Brain microvascular endothelial cell (primary cell): ENCODE measurements around the gene KLHDC10.

Experiments used
- DNase-seq: peaks from one replicate; pipeline ENCODE4 v3.0.0-alpha.2; 2020
- H3K27ac ChIP-seq: fragments of 250-450 bp; sonication (Bioruptor Pico); 2 replicates; pipeline ENCODE4 v1.5.1; 2020; ENCODE audit warnings: mild to moderate bottlenecking, moderate library complexity
- H3K27me3 ChIP-seq: fragments of 250-450 bp; sonication (Bioruptor Pico); replicated peaks from 2 replicates; pipeline ENCODE4 v1.5.1; 2020; ENCODE audit warnings: mild to moderate bottlenecking
- H3K36me3 ChIP-seq: fragments of 250-450 bp; sonication (Bioruptor Pico); replicated peaks from 2 replicates; pipeline ENCODE4 v1.5.1; 2020; ENCODE audit warnings: mild to moderate bottlenecking
- H3K4me3 ChIP-seq: 2 replicates; pipeline ENCODE4 v1.5.1; 2011; ENCODE audit warnings: low read depth, mild to moderate bottlenecking, control low read depth, low read length, moderate library complexity
- CTCF ChIP-seq: IDR thresholded peaks from 2 replicates; pipeline ENCODE4 v1.5.1; 2011; ENCODE audit warnings: low read depth, mild to moderate bottlenecking, moderate library complexity, low read length, control low read depth, inconsistent platforms; ENCODE audit errors: missing control alignments
- in situ Hi-C: cut with HindIII; loops from 2 replicates; pipeline ENCODE4 v1.10.0; 2017; ENCODE audit warnings: low sequenced_read_pairs, low pct_ligation_motif_present

The KLHDC10 gene

DNA sequence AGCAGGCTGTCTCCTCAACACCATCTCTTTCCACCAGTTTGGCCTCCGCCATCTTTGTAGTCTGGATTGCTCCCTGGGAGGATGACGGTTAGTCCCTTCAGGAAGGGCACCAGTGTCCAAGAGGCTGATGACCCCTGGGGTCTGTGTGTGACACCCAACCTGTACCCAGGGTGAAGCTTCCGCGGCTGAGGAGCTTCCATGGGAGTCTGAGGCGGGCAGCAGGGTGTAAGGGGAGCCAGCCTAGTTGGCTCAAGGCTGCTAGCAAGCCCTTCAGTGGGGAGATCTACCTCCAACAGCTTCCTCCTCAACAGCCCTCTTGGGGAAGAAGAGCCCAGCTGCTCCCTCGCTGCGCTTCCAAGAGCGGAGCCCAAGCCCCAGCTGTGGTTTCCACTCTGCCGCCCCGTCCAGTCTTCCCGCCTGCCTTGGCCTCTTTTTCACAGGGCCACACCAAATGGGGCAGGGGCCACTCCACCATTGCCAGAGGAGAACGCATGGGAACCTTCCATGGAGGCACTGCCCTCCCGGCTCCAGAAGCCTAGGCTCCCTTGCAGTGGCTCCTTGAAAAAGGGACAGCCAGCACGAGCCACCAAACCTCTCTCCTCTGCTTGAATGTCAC lies 77.5 kb downstream of the KLHDC10 start:
- H3K36me3 ChIP-seq, result no peaks in the 10 kb centered on the region
- no peak for DNase-seq
- in situ Hi-C loops, result no loop called here
- no peak for TF ChIP-seq CTCF
- H3K27ac ChIP-seq, result no peak overlapping the region
- H3K4me3 ChIP-seq, result no peak overlapping the region
- no peaks in the 10 kb centered on the region for H3K27me3 ChIP-seq

DNA sequence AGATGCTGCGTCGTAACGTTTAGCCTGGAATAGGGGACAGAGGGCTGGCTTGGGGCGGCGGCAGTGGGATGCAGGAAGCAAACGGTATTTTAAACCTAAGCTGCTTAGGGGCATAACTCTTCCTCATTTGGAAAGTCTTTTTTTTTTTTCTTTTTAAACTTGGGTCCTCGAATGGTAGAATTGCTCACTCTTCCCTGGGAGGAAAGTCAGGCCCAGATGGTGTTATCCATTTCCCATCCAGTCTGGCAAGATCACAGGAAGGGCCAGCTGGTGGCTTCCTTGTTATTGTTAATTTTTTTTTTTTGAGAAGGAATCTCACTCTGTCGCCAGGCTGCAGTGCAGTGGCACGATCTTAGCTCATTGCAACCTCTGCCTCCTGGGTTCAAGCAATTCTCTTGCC lies 78.2 kb downstream of the KLHDC10 start:
- no peaks in the 10 kb centered on the region for H3K27me3 ChIP-seq
- no peak overlapping the region for H3K4me3 ChIP-seq
- no peaks in the 10 kb centered on the region for H3K36me3 ChIP-seq
- in situ Hi-C loops, result no loop called here
- TF ChIP-seq CTCF, result no peak
- H3K27ac ChIP-seq, result no peak overlapping the region
- DNase-seq, result no peak

DNA sequence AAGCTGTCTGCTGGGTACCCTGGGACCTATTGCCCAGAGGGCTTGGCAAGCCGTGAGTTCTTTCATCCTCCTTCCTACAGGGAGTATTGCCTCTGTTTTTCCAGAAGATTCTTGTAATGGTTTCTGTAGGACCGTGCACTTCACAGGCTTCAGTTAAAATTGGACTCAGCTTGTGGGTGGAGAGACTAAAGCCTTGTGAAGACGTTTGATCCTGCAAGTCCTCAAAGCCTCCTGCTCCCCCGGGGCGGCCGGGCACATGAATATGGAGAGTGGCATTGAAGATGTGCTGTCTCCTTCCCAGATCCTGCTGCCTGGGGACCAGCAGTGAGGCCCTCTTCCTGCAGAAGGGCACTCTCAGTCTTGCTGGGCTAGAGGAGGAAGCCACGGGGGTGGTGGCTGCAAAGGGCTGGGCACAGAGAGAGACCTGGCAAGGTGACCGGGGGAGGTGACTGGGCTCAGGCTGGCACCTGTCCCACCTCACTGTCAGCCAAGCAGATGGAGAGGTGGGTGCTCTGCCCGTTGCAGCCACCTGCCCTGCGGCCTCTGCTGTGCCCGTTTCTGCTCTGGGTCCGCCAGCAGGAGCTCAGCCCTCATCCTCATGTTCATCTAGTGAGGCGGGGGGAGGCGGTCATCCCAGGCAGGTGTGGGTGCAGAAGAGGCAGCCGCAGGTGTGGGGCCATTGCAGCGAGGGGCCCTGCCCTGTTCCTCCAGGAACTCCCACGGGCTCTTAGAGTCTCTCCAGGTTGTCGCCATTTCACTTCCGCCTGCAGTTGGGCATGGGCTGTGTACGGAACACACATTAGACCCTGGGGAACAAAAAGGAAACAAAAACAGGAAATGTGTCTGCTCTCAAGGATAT lies 79.2 kb downstream of the KLHDC10 start:
- TF ChIP-seq CTCF, result no peak
- in situ Hi-C loops, result no loop called here
- DNase-seq, result no peak
- H3K27me3 ChIP-seq, result no peaks in the 10 kb centered on the region
- H3K27ac ChIP-seq, result no peak overlapping the region
- no peak overlapping the region for H3K4me3 ChIP-seq
- H3K36me3 ChIP-seq, result no peaks in the 10 kb centered on the region

DNA sequence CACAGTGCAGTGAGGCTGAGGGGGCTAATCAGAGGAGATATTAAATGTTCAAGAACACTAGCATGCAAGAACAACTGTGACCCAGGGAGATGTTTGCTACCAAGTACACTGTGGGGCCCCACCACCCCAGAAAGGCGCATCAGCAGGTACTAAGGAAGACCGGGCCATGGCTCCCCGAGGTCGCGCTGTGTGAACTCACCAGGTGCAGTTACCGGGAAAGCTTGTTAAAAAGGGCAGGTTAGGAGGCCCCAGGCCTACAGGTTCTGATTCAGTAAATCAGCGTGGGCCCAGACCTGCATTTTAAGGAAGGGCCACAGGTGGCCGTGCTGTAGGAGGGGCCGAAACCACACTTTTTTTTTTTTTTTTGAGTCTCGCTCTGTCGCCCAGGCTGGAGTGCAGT lies 80.3 kb downstream of the KLHDC10 start:
- Histone ChIP-seq H3K36me3 (no peaks in the 10 kb centered on the region), H3K4me3 (no peak overlapping the region), H3K27me3 (no peaks in the 10 kb centered on the region), H3K27ac (no peak overlapping the region)
- in situ Hi-C loops, result no loop called here
- DNase-seq, result no peak
- TF ChIP-seq CTCF, result no peak

DNA sequence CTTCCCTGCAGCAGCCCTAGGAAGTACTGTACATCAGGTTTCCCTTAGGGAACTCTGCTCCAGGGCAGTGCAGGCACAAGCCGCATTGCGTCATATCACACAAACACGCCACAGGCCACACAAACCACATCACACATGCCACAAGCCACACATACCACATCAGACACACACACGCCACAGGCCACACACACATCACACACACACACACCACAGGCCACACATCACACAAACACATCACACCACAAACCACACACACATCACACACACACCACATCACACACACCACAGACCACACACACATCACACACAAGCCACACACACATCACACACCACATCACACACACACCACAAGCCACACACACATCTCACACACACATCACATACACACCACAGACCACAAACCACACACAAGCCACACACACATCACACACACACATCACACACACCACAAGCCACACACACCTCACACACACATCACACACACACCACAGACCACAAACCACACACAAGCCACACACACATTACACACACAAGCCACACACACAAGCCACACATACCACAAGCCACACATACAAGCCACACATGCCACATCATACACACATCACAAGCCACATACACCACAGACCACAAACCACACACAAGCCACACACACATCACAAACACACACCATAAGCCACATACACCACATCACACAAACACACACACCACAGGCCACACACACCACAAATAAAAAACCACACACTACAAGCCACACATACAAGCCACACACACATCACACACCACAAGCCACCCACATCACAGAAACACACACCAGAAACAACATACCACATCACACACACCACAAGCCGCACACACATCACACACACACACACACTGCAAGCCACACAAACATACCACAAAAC lies 81.5 kb downstream of the KLHDC10 start:
- no peak overlapping the region for H3K27ac ChIP-seq
- no peak for DNase-seq
- in situ Hi-C loops, result no loop called here

More for the DNA sequence above, 81.5 kb downstream of the KLHDC10 start:
- TF ChIP-seq CTCF, result no peak
- Histone ChIP-seq H3K27me3 (no peaks in the 10 kb centered on the region), H3K36me3 (no peaks in the 10 kb centered on the region), H3K4me3 (no peak overlapping the region)
